ENCODE measurements around the gene FBXO17. TPM values are rescaled to one million over a fixed set of nuclear protein-coding genes. Genes with fewer than 3 reads are reported as not detected.
"Not testable (repeated sequence)": the region's sequence is repeated elsewhere in the genome, so short reads cannot be mapped to it uniquely, and the experiment has no call there.

The FBXO17 gene
- total RNA-seq, 4 donors from 2014 or later = 31.9 to 59.6 (median 54.0) TPM

DNA sequence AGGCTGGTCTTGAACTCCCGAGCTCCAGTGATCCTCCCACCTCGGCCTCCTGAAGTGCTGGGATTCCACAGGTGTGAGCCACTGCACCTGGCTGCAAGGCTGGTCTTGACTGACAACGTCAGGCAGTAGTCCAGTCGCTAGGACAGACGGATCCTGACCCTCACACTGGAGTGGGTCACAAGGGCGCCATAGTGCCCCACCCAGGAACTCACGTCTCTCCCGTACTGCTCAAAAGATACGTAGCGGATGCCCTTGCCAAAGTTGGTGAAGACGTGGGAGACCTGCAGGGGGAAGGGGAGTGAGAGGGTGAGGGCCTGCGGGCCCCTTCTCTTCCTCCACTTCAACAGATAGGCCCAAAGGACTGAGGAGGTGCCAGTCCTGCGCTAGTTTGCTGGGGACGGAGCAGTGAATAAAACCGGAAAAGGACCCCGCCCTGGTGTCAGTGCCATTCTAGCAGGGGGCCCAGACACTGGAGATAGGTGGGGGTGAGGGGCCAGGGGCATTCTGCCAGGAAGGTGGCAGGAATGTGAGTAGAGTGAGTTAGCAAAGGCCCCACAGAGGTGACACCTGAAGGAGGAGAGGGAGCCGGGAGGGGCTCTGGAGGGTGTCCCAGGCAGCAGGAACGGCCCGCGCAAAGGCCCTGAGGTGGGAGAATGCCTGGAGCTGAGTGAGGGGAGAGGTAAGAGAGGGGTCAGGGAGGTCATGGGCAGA is 32.9 kb downstream of the FBXO17 start:
- no peaks in the 10 kb centered on the region for H3K27me3 ChIP-seq
- H3K4me3 ChIP-seq = no peak overlapping the region
- WGBS, 2 donors = 82 to 87% methylated on average over 20 of the region's 20 CpGs
- H3K9me3 ChIP-seq = no peaks in the 10 kb centered on the region
- DNase-seq (ENCODE audit: low spot score in 2 of 2) = no peak
- H3K27ac ChIP-seq = no peak overlapping the region
- no peak for TF ChIP-seq EP300 (IDR thresholded peaks at IDR 0.05)
- no peak for TF ChIP-seq POLR2A (IDR thresholded peaks at IDR 0.05)
- H3K36me3 ChIP-seq = peaks cover 0 to 46% (median 0%) of the 10 kb centered on the region in 3 donors
- no peaks in the 10 kb centered on the region for H3K4me1 ChIP-seq

DNA sequence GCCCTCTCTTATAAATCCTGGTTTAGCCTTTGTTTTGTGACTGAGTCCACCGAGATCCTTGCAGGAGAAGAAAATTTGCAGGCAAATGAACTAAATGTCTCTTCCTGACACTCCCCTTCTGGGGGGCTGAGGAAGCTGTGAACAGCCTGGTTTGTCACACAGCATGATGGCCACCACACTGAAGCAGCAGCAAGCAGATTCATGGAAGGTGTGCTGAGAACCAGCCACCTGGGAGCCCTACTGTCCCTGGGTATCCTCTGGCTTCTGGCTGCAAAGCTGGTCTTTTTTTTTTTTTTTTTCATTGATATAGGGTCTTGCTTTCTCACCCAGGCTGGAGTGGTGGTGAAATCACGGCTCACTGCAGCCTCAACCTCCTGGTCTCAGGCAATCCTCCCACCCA is 33.6 kb downstream of the FBXO17 start:
- no peak for DNase-seq (ENCODE audit: low spot score in 2 of 2)
- Histone ChIP-seq H3K27ac (no peak overlapping the region), H3K36me3 (peaks cover 0 to 40% (median 0%) of the 10 kb centered on the region in 3 donors), H3K9me3 (no peaks in the 10 kb centered on the region), H3K27me3 (no peaks in the 10 kb centered on the region), H3K4me3 (no peak overlapping the region), H3K4me1 (no peaks in the 10 kb centered on the region)
- TF ChIP-seq EP300 (IDR thresholded peaks at IDR 0.05) (no peak), POLR2A (IDR thresholded peaks at IDR 0.05) (no peak)
- TF ChIP-seq, protein P1, sequence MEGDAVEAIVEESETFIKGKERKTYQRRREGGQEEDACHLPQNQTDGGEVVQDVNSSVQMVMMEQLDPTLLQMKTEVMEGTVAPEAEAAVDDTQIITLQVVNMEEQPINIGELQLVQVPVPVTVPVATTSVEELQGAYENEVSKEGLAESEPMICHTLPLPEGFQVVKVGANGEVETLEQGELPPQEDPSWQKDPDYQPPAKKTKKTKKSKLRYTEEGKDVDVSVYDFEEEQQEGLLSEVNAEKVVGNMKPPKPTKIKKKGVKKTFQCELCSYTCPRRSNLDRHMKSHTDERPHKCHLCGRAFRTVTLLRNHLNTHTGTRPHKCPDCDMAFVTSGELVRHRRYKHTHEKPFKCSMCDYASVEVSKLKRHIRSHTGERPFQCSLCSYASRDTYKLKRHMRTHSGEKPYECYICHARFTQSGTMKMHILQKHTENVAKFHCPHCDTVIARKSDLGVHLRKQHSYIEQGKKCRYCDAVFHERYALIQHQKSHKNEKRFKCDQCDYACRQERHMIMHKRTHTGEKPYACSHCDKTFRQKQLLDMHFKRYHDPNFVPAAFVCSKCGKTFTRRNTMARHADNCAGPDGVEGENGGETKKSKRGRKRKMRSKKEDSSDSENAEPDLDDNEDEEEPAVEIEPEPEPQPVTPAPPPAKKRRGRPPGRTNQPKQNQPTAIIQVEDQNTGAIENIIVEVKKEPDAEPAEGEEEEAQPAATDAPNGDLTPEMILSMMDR (IDR thresholded peaks at IDR 0.05) = no peak
- 64 to 70% methylated on average over 2 of the region's 2 CpGs for WGBS, 2 donors

DNA sequence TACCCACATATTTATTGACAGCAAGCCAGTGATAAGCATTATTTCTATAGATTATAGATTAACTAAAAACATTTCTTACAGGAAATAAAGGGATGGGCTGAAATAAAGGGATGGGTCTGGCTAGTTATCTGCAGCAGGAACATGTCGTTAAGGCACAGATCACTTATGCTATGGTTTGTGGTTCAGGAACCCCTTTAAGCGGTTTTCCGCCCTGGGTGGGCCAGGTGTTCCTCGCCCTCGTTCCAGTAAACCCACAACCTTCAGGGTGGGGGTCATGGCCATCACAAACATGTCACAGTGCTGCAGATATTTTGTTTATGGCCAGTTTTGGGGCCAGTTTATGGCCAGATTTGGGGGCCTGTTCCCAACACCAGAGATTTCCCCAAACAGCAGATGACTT is 34.1 kb downstream of the FBXO17 start:
- WGBS, 2 donors = 74 to 91% methylated on average over 5 of the region's 5 CpGs
- DNase-seq (ENCODE audit: low spot score in 2 of 2) = not testable (repeated sequence)

DNA sequence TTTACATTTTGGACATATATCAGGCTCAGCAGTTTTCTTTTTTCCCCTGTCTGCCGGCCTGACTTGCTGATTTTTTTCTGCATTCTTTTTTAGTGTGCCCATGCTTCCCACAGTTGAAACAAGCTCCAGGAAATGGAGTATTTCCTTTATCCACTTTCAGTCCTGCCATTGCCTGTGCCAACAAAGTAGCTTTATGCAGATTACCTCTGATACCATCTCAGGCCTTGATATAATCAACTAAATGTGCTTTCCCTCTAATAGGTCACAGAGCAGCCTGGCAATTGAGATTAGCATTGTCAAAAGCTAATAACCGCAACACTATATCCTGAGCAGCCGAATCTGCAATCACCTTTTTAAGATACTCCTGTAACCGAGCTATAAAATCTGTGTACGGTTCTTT is 35.6 kb downstream of the FBXO17 start:
- TF ChIP-seq, protein P1 (IDR thresholded peaks at IDR 0.05) = no peak
- TF ChIP-seq EP300 (IDR thresholded peaks at IDR 0.05) = no peak
- TF ChIP-seq POLR2A (IDR thresholded peaks at IDR 0.05) = no peak
- no peaks in the 10 kb centered on the region for H3K4me1 ChIP-seq
- DNase-seq (ENCODE audit: low spot score in 2 of 2) = no peak
- H3K27me3 ChIP-seq = no peaks in the 10 kb centered on the region
- peaks cover 0 to 39% (median 0%) of the 10 kb centered on the region in 3 donors for H3K36me3 ChIP-seq
- no peak overlapping the region for H3K4me3 ChIP-seq
- WGBS, 2 donors = 64 to 66% methylated on average over 5 of the region's 5 CpGs
- H3K9me3 ChIP-seq = peaks cover 0 to 4% (median 0%) of the 10 kb centered on the region in 4 donors
- no peak overlapping the region for H3K27ac ChIP-seq

More for the DNA sequence above, 34.1 kb downstream of the FBXO17 start:
- H3K27me3 ChIP-seq, H3K4me3 ChIP-seq, H3K27ac ChIP-seq, H3K4me1 ChIP-seq, H3K9me3 ChIP-seq: not testable (repeated sequence)
- peaks cover 0 to 37% (median 0%) of the 10 kb centered on the region in 3 donors for H3K36me3 ChIP-seq

DNA sequence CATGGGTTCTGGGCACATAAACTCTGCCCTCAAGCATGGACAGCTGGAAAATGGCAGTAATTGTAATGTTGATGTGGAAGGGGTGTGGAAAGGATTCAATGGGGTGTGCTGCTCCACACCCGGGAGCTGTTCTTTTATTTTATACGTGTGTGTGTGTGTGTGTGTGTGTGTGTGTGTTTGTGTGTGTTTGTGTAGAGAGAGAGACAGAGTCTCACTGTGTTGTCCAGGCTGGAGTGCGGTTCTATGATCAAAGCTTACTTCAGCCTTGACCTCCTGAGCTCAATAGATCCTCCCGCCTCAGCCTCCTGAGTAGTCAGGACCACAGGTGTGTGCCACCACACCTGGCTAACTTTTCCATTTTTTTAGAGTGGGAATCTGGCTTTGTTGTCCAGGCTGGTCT is 42.0 kb downstream of the FBXO17 start:
- no peaks in the 10 kb centered on the region for H3K27me3 ChIP-seq
- whole genome bisulfite sequencing, 2 donors = 72 to 74% methylated on average over 4 of the region's 4 CpGs
- H3K27ac ChIP-seq = no peak overlapping the region
- H3K9me3 ChIP-seq = peaks cover 0 to 9% (median 0%) of the 10 kb centered on the region in 4 donors
- no peak for DNase-seq (ENCODE audit: low spot score in 2 of 2)
- H3K4me3 ChIP-seq = no peak overlapping the region
- H3K36me3 ChIP-seq = peaks cover 0 to 46% (median 0%) of the 10 kb centered on the region in 3 donors
- peaks cover 0 to 29% (median 14%) of the 10 kb centered on the region in 4 donors for H3K4me1 ChIP-seq
- TF ChIP-seq, protein P1 (IDR thresholded peaks at IDR 0.05) = no peak
- TF ChIP-seq EP300 (IDR thresholded peaks at IDR 0.05) (no peak), POLR2A (IDR thresholded peaks at IDR 0.05) (no peak)

DNA sequence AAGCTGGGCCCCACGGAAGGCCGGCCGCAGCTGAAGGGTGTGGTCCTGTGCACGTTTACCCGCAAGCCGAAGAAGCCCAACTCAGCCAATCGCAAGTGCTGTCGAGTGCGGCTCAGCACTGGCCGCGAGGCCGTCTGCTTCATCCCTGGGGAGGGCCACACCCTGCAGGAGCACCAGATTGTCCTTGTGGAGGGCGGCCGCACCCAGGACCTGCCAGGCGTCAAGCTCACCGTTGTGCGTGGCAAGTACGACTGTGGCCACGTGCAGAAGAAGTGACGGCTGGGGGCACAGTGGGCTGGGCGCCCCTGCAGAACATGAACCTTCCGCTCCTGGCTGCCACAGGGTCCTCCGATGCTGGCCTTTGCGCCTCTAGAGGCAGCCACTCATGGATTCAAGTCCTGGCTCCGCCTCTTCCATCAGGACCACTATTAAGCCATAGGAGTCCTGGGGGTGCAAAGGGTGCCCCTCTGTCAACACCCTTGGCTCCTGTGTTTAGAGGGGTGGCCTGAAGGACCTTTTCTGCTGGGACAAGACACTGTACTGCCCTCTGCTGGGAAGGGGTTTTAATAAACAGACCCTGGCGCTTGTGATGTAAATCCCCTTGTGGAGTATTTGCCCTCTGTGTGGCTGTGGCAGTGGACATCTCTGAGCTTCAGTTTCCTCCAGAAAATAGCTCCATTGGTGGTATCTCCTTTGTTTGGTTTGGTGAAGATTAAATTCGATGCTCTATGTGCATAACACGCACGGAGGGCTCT is 42.9 kb downstream of the FBXO17 start:
- no peak for DNase-seq (ENCODE audit: low spot score in 2 of 2)
- Histone ChIP-seq H3K9me3 (peaks cover 0 to 9% (median 0%) of the 10 kb centered on the region in 4 donors), H3K27ac (no peak overlapping the region), H3K4me3 (no peak overlapping the region), H3K4me1 (peaks cover 0 to 29% (median 14%) of the 10 kb centered on the region in 4 donors), H3K36me3 (peaks cover 0 to 53% (median 0%) of the 10 kb centered on the region in 3 donors), H3K27me3 (no peaks in the 10 kb centered on the region)
- WGBS, 2 donors = 85 to 89% methylated on average over 25 to 29 of the region's 29 CpGs
- TF ChIP-seq EP300 (IDR thresholded peaks at IDR 0.05) = no peak
- TF ChIP-seq, protein P1 (IDR thresholded peaks at IDR 0.05) = peak in 1 of 5 experiments; percentile 18
